Calu3 (cell line): Measurements from ENCODE around the gene RANBP3. TPM values are rescaled to one million over a fixed set of nuclear protein-coding genes. Genes with fewer than 3 reads are reported as not detected.
"Not testable (repeated sequence)": the region's sequence is repeated elsewhere in the genome, so short reads cannot be mapped to it uniquely, and the experiment has no call there.

Source experiments
- BruUV-seq: library from RNA; stranded (reverse); fragments of 400-500 nt; replicated peaks from 2 replicates; lab custom pipeline; 2021; lab: Mats Ljungman, UMichigan
- CTCF ChIA-PET: fragments of 300-600 bp; sonication (Branson Sonifier 250); formaldehyde crosslinking; loops from one replicate; lab custom pipeline; 2022; ENCODE audit warnings: antibody characterized with exemption; lab: Charles Lee
- DNase-seq: peaks from one replicate; pipeline ENCODE4 v3.0.0; 2022
- H3K27ac Mint-ChIP-seq: one replicate; pipeline ENCODE4 v1.8.0; 2022; ENCODE audit warnings: mixed read lengths; ENCODE audit not compliant: unreplicated experiment
- H3K27me3 Mint-ChIP-seq: one replicate; pipeline ENCODE4 v1.8.0; 2022; ENCODE audit warnings: mixed read lengths; ENCODE audit not compliant: unreplicated experiment
- H3K36me3 Mint-ChIP-seq: one replicate; pipeline ENCODE4 v1.8.0; 2022; ENCODE audit warnings: mild to moderate bottlenecking, moderate library complexity, mixed read lengths; ENCODE audit not compliant: insufficient read depth, unreplicated experiment
- H3K4me1 Mint-ChIP-seq: one replicate; pipeline ENCODE4 v1.8.0; 2022; ENCODE audit warnings: mild to moderate bottlenecking, low read depth, mixed read lengths; ENCODE audit not compliant: unreplicated experiment
- H3K4me3 Mint-ChIP-seq: one replicate; pipeline ENCODE4 v1.8.0; 2022; ENCODE audit warnings: mild to moderate bottlenecking, low read depth, moderate library complexity, mixed read lengths; ENCODE audit not compliant: unreplicated experiment
- H3K9me3 Mint-ChIP-seq: one replicate; pipeline ENCODE4 v1.8.0; 2022; ENCODE audit warnings: low read depth, mixed read lengths; ENCODE audit not compliant: unreplicated experiment
- CTCF ChIP-seq: fragments of 200-600 bp; IDR thresholded peaks from one replicate; pipeline ENCODE4 v1.8.0; 2022; ENCODE audit warnings: antibody characterized with exemption; ENCODE audit not compliant: unreplicated experiment
- intact Hi-C: fragments of 100-400 bp; cut with micrococcal nuclease; formaldehyde crosslinking; loops from one replicate; pipeline ENCODE4 v1.10.0; 2022; ENCODE audit not compliant: unreplicated experiment
- total RNA-seq: library from RNA; stranded (reverse); gene quantifications from 2 replicates; pipeline ENCODE4 v1.2.3, GENCODE V29; 2022

Gene RANBP3
- total RNA-seq, 1 experiment from 2014 or later = 58.4 TPM

GRCh38 chr19:5877882-5878281 is 100.1 kb downstream of the RANBP3 start:
- no peaks in the 10 kb centered on the region for H3K4me1 Mint-ChIP-seq
- no peak for TF ChIP-seq CTCF
- H3K27ac Mint-ChIP-seq = no peak overlapping the region
- intact Hi-C loops = no loop called here
- H3K4me3 Mint-ChIP-seq = no peak overlapping the region
- no TSS peak for BruUV-seq
- H3K9me3 Mint-ChIP-seq = no peaks in the 10 kb centered on the region
- CTCF ChIA-PET = no interaction called here
- DNase-seq = no peak
- H3K36me3 Mint-ChIP-seq = no peaks in the 10 kb centered on the region
- peaks cover 10% of the 10 kb centered on the region for H3K27me3 Mint-ChIP-seq

GRCh38 chr19:5877427-5877826 is 100.5 kb downstream of the RANBP3 start:
- intact Hi-C loops = no loop called here
- CTCF ChIA-PET = no interaction called here
- BruUV-seq = no TSS peak
- no peak for DNase-seq
- no peaks in the 10 kb centered on the region for H3K36me3 Mint-ChIP-seq
- peaks cover 6% of the 10 kb centered on the region for H3K27me3 Mint-ChIP-seq
- no peaks in the 10 kb centered on the region for H3K4me1 Mint-ChIP-seq
- no peaks in the 10 kb centered on the region for H3K9me3 Mint-ChIP-seq
- no peak overlapping the region for H3K27ac Mint-ChIP-seq
- no peak for TF ChIP-seq CTCF
- H3K4me3 Mint-ChIP-seq = no peak overlapping the region

GRCh38 chr19:5874496-5874895 is 103.4 kb downstream of the RANBP3 start:
- H3K36me3 Mint-ChIP-seq, H3K4me3 Mint-ChIP-seq, BruUV-seq, CTCF ChIA-PET, H3K27ac Mint-ChIP-seq, H3K4me1 Mint-ChIP-seq, H3K9me3 Mint-ChIP-seq, H3K27me3 Mint-ChIP-seq, DNase-seq, intact Hi-C loops: not testable (repeated sequence)

GRCh38 chr19:5873617-5874199 is 104.2 kb downstream of the RANBP3 start:
- no peak overlapping the region for H3K27ac Mint-ChIP-seq
- no peaks in the 10 kb centered on the region for H3K9me3 Mint-ChIP-seq
- intact Hi-C loops = no loop called here
- H3K4me1 Mint-ChIP-seq = no peaks in the 10 kb centered on the region
- H3K4me3 Mint-ChIP-seq = no peak overlapping the region
- no peak for DNase-seq
- H3K36me3 Mint-ChIP-seq = no peaks in the 10 kb centered on the region
- TF ChIP-seq CTCF = no peak
- H3K27me3 Mint-ChIP-seq = no peaks in the 10 kb centered on the region
- CTCF ChIA-PET = no interaction called here
- BruUV-seq = no TSS peak

- CTCF ChIA-PET = interaction anchor here (0.6 kb wide), 1 partner anchor 9 kb away, joined by 6 read pairs; no protein-coding TSS in a partner anchor
- Mint-ChIP-seq H3K4me1 (no peaks in the 10 kb centered on the region), H3K9me3 (no peaks in the 10 kb centered on the region), H3K36me3 (no peaks in the 10 kb centered on the region), H3K4me3 (no peak overlapping the region), H3K27me3 (peaks cover 7% of the 10 kb centered on the region), H3K27ac (no peak overlapping the region)
- TF ChIP-seq CTCF = no peak
- intact Hi-C loops = no loop called here
- no peak for DNase-seq
- no TSS peak for BruUV-seq
Observed at GRCh38 chr19:5870986-5871394, 107.0 kb downstream of the RANBP3 start.
